ENCODE results near the gene GATD1. TPM values are rescaled to one million over a fixed set of nuclear protein-coding genes. Genes with fewer than 3 reads are reported as not detected.

Gene GATD1
- total RNA-seq, 4 donors from 2014 or later = 20.2 to 38.7 (median 21.6) TPM

- Histone ChIP-seq H3K4me1 (peaks cover 25 to 41% (median 31%) of the 10 kb centered on the region in 3 donors), H3K27me3 (no peaks in the 10 kb centered on the region), H3K27ac (no peak overlapping the region), H3K36me3 (peaks cover 18 to 43% (median 20%) of the 10 kb centered on the region in 3 donors), H3K4me3 (no peak overlapping the region), H3K9me3 (no peaks in the 10 kb centered on the region)
- DNase-seq = no peak
- intact Hi-C loops (cut with DNase I) = no loop called here
- WGBS, 2 donors = 72 to 75% methylated on average over 10 to 11 of the region's 11 CpGs
- TF ChIP-seq, protein P1, sequence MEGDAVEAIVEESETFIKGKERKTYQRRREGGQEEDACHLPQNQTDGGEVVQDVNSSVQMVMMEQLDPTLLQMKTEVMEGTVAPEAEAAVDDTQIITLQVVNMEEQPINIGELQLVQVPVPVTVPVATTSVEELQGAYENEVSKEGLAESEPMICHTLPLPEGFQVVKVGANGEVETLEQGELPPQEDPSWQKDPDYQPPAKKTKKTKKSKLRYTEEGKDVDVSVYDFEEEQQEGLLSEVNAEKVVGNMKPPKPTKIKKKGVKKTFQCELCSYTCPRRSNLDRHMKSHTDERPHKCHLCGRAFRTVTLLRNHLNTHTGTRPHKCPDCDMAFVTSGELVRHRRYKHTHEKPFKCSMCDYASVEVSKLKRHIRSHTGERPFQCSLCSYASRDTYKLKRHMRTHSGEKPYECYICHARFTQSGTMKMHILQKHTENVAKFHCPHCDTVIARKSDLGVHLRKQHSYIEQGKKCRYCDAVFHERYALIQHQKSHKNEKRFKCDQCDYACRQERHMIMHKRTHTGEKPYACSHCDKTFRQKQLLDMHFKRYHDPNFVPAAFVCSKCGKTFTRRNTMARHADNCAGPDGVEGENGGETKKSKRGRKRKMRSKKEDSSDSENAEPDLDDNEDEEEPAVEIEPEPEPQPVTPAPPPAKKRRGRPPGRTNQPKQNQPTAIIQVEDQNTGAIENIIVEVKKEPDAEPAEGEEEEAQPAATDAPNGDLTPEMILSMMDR (IDR thresholded peaks at IDR 0.05) = no peak
- TF ChIP-seq POLR2A (IDR thresholded peaks at IDR 0.05) = no peak
These were observed 39.1 kb upstream of the GATD1 start for GRCh38 chr11:816433-816779.

DNA sequence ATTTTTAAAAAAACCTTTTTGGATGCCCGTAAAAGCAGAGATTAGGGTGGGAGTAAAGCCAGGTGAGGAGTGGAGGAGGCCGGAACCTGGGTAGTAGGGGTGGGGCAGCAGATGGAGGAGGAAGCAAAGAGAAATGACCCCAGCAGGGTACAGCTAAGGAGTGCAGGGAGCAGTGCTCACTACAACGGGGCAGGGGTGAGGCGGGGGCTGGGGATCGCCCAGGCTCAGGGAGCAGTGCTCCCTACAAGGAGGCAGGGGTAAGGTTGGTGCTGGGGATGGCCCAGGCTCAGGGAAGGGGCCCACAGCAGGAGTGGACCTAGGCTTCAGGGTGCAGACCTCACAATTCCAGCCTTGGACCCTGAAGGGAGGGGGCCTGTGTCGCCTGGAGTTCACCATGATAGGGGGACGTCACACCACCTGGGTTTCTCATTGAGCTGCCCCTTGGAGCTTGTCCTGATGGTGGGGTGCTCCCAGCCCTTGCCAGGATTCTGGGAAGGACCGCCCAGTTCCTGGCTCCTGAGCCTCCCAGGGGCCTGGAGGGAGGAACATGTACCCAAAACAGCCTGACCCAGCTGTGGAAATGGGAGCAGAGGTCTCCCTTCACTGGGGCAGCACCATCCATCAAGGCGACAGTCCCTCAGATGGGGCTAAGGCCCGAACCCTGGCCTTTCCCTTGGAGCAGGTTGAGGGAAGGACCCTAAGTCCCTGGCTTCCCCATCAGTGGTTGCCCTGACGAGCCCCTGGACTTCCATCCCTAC, 38.6 kb upstream of the GATD1 start:
- H3K4me1 ChIP-seq = peaks cover 25 to 41% (median 31%) of the 10 kb centered on the region in 3 donors
- intact Hi-C loops (cut with DNase I) = no loop called here
- WGBS, 2 donors = 76 to 82% methylated on average over 3 to 6 of the region's 11 CpGs
- H3K36me3 ChIP-seq = peaks cover 18 to 46% (median 23%) of the 10 kb centered on the region in 3 donors
- no peak overlapping the region for H3K4me3 ChIP-seq
- no peak for DNase-seq
- H3K9me3 ChIP-seq = no peaks in the 10 kb centered on the region
- H3K27ac ChIP-seq = no peak overlapping the region
- TF ChIP-seq POLR2A (IDR thresholded peaks at IDR 0.05) = no peak
- TF ChIP-seq, protein P1 (IDR thresholded peaks at IDR 0.05) = no peak
- no peaks in the 10 kb centered on the region for H3K27me3 ChIP-seq

- Histone ChIP-seq H3K4me3 (no peak overlapping the region), H3K27me3 (no peaks in the 10 kb centered on the region), H3K4me1 (peaks cover 22 to 39% (median 24%) of the 10 kb centered on the region in 3 donors), H3K9me3 (no peaks in the 10 kb centered on the region), H3K36me3 (peaks cover 18 to 46% (median 23%) of the 10 kb centered on the region in 3 donors), H3K27ac (no peak overlapping the region)
- DNase-seq = no peak
- TF ChIP-seq POLR2A (IDR thresholded peaks at IDR 0.05) = no peak
- TF ChIP-seq, protein P1 (IDR thresholded peaks at IDR 0.05) = no peak
- intact Hi-C loops (cut with DNase I) = no loop called here
- WGBS, 2 donors = 67 to 100% methylated on average over 2 to 3 of the region's 9 CpGs
These were observed 36.3 kb upstream of the GATD1 start for GRCh38 chr11:813456-814096.

- WGBS, 2 donors = 90 to 93% methylated on average over 3 to 5 of the region's 6 CpGs
These were observed 35.8 kb upstream of the GATD1 start for GRCh38 chr11:813072-813455.

More at GRCh38 chr11:813072-813455, 35.8 kb upstream of the GATD1 start:
- peaks cover 18 to 46% (median 23%) of the 10 kb centered on the region in 3 donors for H3K36me3 ChIP-seq
- intact Hi-C loops (cut with DNase I) = no loop called here
- H3K27ac ChIP-seq = no peak overlapping the region
- no peaks in the 10 kb centered on the region for H3K9me3 ChIP-seq
- TF ChIP-seq POLR2A (IDR thresholded peaks at IDR 0.05) = no peak
- TF ChIP-seq, protein P1 (IDR thresholded peaks at IDR 0.05) = no peak
- H3K4me1 ChIP-seq = peaks cover 24 to 39% (median 25%) of the 10 kb centered on the region in 3 donors
- no peak for DNase-seq
- H3K4me3 ChIP-seq = no peak overlapping the region
- H3K27me3 ChIP-seq = no peaks in the 10 kb centered on the region

Measured in esophagus squamous epithelium (tissue), 5 donors.